T-cell (primary cell): ENCODE results near the gene IFT27. TPM values are rescaled to one million over a fixed set of nuclear protein-coding genes. Genes with fewer than 3 reads are reported as not detected.

Source experiments
- ATAC-seq, 4 experiments: fragments of 200-7000 bp in 3 of 4; fragments of 150-1000 bp in 1 of 4; cut with Tn5 transposase; replicated peaks in 1 of 4; 1 replicate in 3 of 4; 2 replicates in 1 of 4; pipeline ENCODE4 v1.10.0; 2021; ENCODE audit warnings: moderate library complexity in 3 of 4, mild to moderate bottlenecking in 2 of 4, moderate number of reproducible peaks in 1 of 4
- CTCF ChIA-PET, 2 donors: fragments of 300-600 bp; sonication (Branson Sonifier 250); formaldehyde crosslinking; loops; one replicate each; lab custom pipeline; 2022; ENCODE audit warnings: antibody characterized with exemption in 2 of 2; lab: Charles Lee
- POLR2A ChIA-PET, 2 donors: fragments of 300-600 bp; sonication (Branson Sonifier 250); formaldehyde crosslinking; loops; one replicate each; lab custom pipeline; 2022; ENCODE audit warnings: antibody characterized with exemption in 2 of 2; lab: Charles Lee
- DNase-seq, 35 experiments: peaks; one replicate each; pipeline versions ENCODE4 v3.0.0 to v3.0.0-alpha.2; 2013 to 2023
- H3K27ac ChIP-seq: one replicate; pipeline ENCODE4 v1.5.1; 2013; ENCODE audit warnings: low read length
- H3K27me3 ChIP-seq, 2 experiments: replicated peaks in 1 of 2; 1 replicate in 1 of 2; 2 replicates in 1 of 2; pipeline versions ENCODE4 v1.6.1 to v1.7.0; 2013; ENCODE audit warnings: low read length in 1 of 2, mixed read lengths in 1 of 2; ENCODE audit not compliant: control insufficient read depth in 2 of 2, insufficient read depth in 2 of 2; ENCODE audit errors: extremely low read depth in 1 of 2
- H3K36me3 ChIP-seq, 2 donors: 1 replicate in 1 of 2; 2 replicates in 1 of 2; pipeline versions ENCODE4 v1.6.1 to v1.7.0; 2013; ENCODE audit warnings: low read length in 1 of 2; ENCODE audit not compliant: control insufficient read depth in 2 of 2, insufficient read depth in 1 of 2; ENCODE audit errors: extremely low read depth in 1 of 2
- H3K4me1 ChIP-seq, 2 experiments: 1 replicate in 1 of 2; 2 replicates in 1 of 2; pipeline versions ENCODE4 v1.6.1 to v1.7.0; 2013; ENCODE audit warnings: low read length in 2 of 2, mixed read lengths in 1 of 2; ENCODE audit not compliant: insufficient read depth in 2 of 2, control insufficient read depth in 1 of 2; ENCODE audit errors: extremely low read depth in 1 of 2
- H3K4me3 ChIP-seq, 2 donors: 1 replicate in 1 of 2; 2 replicates in 1 of 2; pipeline versions ENCODE4 v1.5.1 to v1.7.0; 2013; ENCODE audit warnings: mild to moderate bottlenecking in 2 of 2, low read length in 1 of 2, moderate library complexity in 1 of 2; ENCODE audit not compliant: control insufficient read depth in 1 of 2; ENCODE audit errors: extremely low read depth in 1 of 2
- H3K9me3 ChIP-seq: 2 replicates; pipeline ENCODE4 v1.7.0; 2013
- H3K27ac Mint-ChIP-seq, 2 donors: one replicate each; pipeline ENCODE4 v1.8.0; 2020 to 2021; ENCODE audit warnings: mild to moderate bottlenecking in 2 of 2, mixed read lengths in 2 of 2
- H3K27me3 Mint-ChIP-seq, 2 donors: one replicate each; pipeline ENCODE4 v1.8.0; 2021 to 2022; ENCODE audit warnings: mixed read lengths in 2 of 2
- H3K36me3 Mint-ChIP-seq: one replicate; pipeline ENCODE4 v1.8.0; 2021; ENCODE audit warnings: mixed read lengths
- H3K4me1 Mint-ChIP-seq, 3 donors: one replicate each; pipeline ENCODE4 v1.8.0; 2020 to 2022; ENCODE audit warnings: mixed read lengths in 3 of 3, mild to moderate bottlenecking in 1 of 3
- H3K4me3 Mint-ChIP-seq, 3 donors: one replicate each; pipeline ENCODE4 v1.8.0; 2020 to 2022; ENCODE audit warnings: mild to moderate bottlenecking in 3 of 3, mixed read lengths in 3 of 3, moderate library complexity in 3 of 3
- H3K9me3 Mint-ChIP-seq, 3 donors: one replicate each; pipeline ENCODE4 v1.8.0; 2020 to 2022; ENCODE audit warnings: mixed read lengths in 3 of 3
- WGBS: methylation state at CpG from one replicate; pipeline ENCODE4 v1.1.5; 2013; ENCODE audit warnings: missing lambda C conversion rate; ENCODE audit not compliant: insufficient coverage; 5-methylcytosine and 5-hydroxymethylcytosine counted together
- total RNA-seq, 35 experiments: library from RNA in 6 of 35; stranded (reverse) in 6 of 35; fragments of 120-200 nt in 1 of 35; gene quantifications; one replicate each; pipeline versions ENCODE4 v1.2.1 to v1.2.4 and lab custom pipeline; 2013 to 2026

Gene IFT27
- total RNA-seq, 5 donors from 2014 or later (not counting 1 experiment from before 2014, with no cell fraction given) = 19.1 to 34.5 (median 32.0) TPM

DNA sequence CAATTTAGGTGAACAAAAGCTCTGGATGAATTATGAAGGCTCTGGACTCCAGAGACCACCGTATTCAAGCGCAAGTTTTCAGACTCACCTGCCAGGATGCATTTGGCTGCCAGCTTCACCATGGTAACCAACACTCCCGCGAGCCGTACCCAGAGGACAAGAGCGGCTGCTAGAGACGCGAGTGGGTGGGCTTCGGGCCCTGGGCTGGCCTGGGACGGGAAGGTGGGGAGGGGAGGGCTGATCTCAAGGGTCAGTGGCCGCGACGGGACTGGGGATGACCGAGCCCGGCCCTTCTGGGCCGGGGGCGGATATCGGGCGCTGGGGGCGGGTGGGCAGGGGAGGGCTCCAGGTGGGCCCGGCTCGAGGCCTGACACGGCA is 344 bp downstream of the IFT27 start:
- peak overlapping the region; percentile 79 for H3K27ac ChIP-seq
- Mint-ChIP-seq H3K36me3 (peaks cover 10% of the 10 kb centered on the region), H3K4me1 (peaks cover 26 to 32% (median 27%) of the 10 kb centered on the region in 3 donors), H3K27ac (peak overlapping the region; percentile 83 to 92), H3K4me3 (peak overlapping the region; percentile 87 to 92 (median 90)), H3K27me3 (no peaks in the 10 kb centered on the region), H3K9me3 (no peaks in the 10 kb centered on the region)
- ChIA-PET CTCF (interaction anchor here in 1 of 2 donors (0.5 to 1.8 kb wide), 16 partner anchors 11 to 541 kb away, joined by 3 to 24 read pairs (median 5); partner anchors contain the start of genes APOL2 and IL2RB), POLR2A (interaction anchor here in 1 of 2 donors (0.6 to 1.4 kb wide), 3 partner anchors 246 to 1708 kb away, joined by 3 to 4 read pairs (median 3); partner anchors contain the start of gene EIF3D)
- DNase-seq (peak in 32 of 35 experiments; percentile 6 to 62 (median 36)), ATAC-seq (peak in 3 of 4 experiments; percentile 1 to 10 (median 5))
- peaks cover 14 to 16% of the 10 kb centered on the region in 2 experiments for H3K4me1 ChIP-seq
- H3K36me3 ChIP-seq = peaks cover 3 to 5% of the 10 kb centered on the region in 2 donors
- peaks cover 0 to 5% of the 10 kb centered on the region in 2 experiments for H3K27me3 ChIP-seq
- 1% methylated on average over 14 of the region's 23 CpGs for WGBS
- peak overlapping the region; percentile 67 for H3K4me3 ChIP-seq
- H3K9me3 ChIP-seq = no peaks in the 10 kb centered on the region

DNA sequence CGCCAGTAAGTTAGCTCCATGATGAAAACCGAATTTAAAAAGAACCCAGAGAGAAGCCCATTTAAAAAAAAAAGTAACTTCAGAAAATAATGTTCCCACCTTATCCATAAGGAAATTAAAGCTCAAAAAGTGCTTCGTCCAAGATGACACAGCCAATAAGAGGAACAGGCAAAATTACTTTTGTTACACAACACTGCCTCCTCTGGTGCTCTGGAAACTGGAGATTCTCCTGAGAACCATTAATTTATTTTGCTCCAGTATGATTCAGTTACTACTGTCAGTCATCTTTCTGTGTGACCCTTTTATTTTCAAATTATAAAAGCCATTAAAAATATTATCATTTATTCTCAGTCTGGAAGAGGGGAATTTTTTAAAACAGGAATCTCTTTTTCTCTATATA is 2.0 kb downstream of the IFT27 start:
- Mint-ChIP-seq H3K4me1 (peaks cover 26 to 32% (median 27%) of the 10 kb centered on the region in 3 donors), H3K4me3 (peak overlapping the region in 1 of 3 donors; percentile 10), H3K36me3 (peaks cover 10% of the 10 kb centered on the region), H3K27ac (no peak overlapping the region), H3K27me3 (no peaks in the 10 kb centered on the region), H3K9me3 (no peaks in the 10 kb centered on the region)
- 100% methylated on average over 2 of the region's 3 CpGs for WGBS
- Histone ChIP-seq H3K27me3 (peaks cover 0 to 6% of the 10 kb centered on the region in 2 experiments), H3K27ac (no peak overlapping the region), H3K9me3 (no peaks in the 10 kb centered on the region), H3K36me3 (peaks cover 3 to 6% of the 10 kb centered on the region in 2 donors), H3K4me1 (peaks cover 14 to 16% of the 10 kb centered on the region in 2 experiments), H3K4me3 (no peak overlapping the region)
- DNase-seq = peak in 1 of 35 experiments; percentile 32
- POLR2A ChIA-PET = interaction anchor here (0.5 to 0.9 kb wide), 3 partner anchors 11 to 249 kb away, joined by 5 to 8 read pairs (median 6); no protein-coding TSS in a partner anchor
- ATAC-seq = no peak
- CTCF ChIA-PET = interaction anchor here (0.6 to 1.1 kb wide), 6 partner anchors 8 to 468 kb away, joined by 3 to 4 read pairs (median 4); partner anchors contain the start of gene NCF4 (in 1 of the 2)

DNA sequence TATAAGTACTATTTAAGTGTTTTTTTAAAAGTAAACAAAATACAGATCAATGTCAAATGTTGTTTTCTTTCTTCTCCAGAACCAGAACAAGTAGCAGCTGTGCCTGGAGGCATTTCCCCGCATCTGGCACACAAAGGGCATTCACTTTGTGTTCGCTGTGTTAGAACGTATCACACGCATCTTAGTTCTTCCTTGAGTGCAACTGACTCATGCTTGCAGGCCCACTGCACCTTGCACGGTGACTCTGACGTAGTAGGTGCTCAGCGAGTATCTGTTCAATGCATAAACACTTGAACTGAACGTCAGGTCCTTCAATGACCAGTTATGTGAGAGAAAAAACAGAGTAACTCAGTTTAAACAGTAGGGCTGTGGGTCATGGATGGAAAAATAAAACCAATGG is 3.5 kb downstream of the IFT27 start:
- CTCF ChIA-PET = no interaction called here

DNA sequence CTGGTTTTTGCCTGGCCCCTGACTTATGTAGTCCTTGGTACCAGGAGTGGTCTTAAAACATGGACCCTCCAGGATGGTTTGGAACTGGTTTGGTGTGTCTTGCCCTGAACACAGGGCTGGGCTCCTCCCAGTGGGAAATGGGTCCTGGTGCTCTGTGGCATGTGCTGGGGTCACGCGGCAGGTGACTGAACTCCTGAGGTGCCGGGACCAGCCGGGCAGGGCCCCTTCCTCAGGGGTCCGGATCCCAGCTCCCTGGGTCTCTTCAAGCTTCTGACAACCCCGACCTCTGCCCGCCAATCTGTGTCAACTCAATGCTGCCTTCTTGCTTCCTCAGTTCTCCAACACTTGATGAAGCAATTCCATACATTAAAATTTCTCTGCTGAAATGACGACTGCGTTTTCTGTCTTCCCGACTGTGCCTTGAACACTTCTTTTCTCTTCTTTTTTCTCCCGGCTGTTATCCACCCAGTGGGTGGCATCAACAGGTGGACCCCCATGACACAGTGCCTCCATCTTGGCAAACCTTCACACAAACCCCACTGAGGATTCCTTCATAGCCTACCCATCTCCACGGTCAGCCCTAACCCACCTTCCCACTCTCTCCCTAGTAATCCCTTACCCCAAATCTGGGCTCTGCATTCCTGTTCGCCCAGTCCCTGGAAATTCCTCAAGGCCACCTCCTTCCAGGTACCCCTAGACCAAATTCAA is 4.4 kb downstream of the IFT27 start:
- H3K36me3 Mint-ChIP-seq = peaks cover 17% of the 10 kb centered on the region
- Histone ChIP-seq H3K4me3 (no peak overlapping the region), H3K9me3 (no peaks in the 10 kb centered on the region), H3K4me1 (peaks cover 5 to 9% of the 10 kb centered on the region in 2 experiments), H3K36me3 (peaks cover 11 to 13% of the 10 kb centered on the region in 2 donors), H3K27me3 (peaks cover 0 to 6% of the 10 kb centered on the region in 2 experiments), H3K27ac (no peak overlapping the region)
- ChIA-PET CTCF (interaction anchor here in 1 of 2 donors (0.8 kb wide), 1 partner anchor 10 kb away, joined by 3 read pairs; no protein-coding TSS in a partner anchor), POLR2A (interaction anchor here in 1 of 2 donors (0.8 kb wide), 1 partner anchor 453 kb away, joined by 3 read pairs; no protein-coding TSS in a partner anchor)
- no peak overlapping the region for H3K27ac Mint-ChIP-seq
- H3K4me3 Mint-ChIP-seq = no peak overlapping the region
- ATAC-seq (no peak), DNase-seq (no peak)
- WGBS = 95% methylated on average over 13 of the region's 13 CpGs
- H3K4me1 Mint-ChIP-seq = peaks cover 14 to 21% (median 15%) of the 10 kb centered on the region in 3 donors
- no peaks in the 10 kb centered on the region for H3K27me3 Mint-ChIP-seq
- no peaks in the 10 kb centered on the region for H3K9me3 Mint-ChIP-seq

More for the DNA sequence above, 3.5 kb downstream of the IFT27 start:
- no peak for DNase-seq
- Mint-ChIP-seq H3K4me1 (peaks cover 23 to 27% (median 24%) of the 10 kb centered on the region in 3 donors), H3K36me3 (peaks cover 10% of the 10 kb centered on the region), H3K9me3 (no peaks in the 10 kb centered on the region), H3K27ac (no peak overlapping the region), H3K4me3 (no peak overlapping the region), H3K27me3 (no peaks in the 10 kb centered on the region)
- no peak overlapping the region for H3K27ac ChIP-seq
- POLR2A ChIA-PET = no interaction called here
- no peak for ATAC-seq
- 96% methylated on average over 8 of the region's 8 CpGs for WGBS
- peaks cover 14 to 16% of the 10 kb centered on the region in 2 experiments for H3K4me1 ChIP-seq
- H3K36me3 ChIP-seq = peaks cover 5 to 7% of the 10 kb centered on the region in 2 donors
- H3K27me3 ChIP-seq = peaks cover 0 to 6% of the 10 kb centered on the region in 2 experiments
- H3K4me3 ChIP-seq = no peak overlapping the region
- no peaks in the 10 kb centered on the region for H3K9me3 ChIP-seq

DNA sequence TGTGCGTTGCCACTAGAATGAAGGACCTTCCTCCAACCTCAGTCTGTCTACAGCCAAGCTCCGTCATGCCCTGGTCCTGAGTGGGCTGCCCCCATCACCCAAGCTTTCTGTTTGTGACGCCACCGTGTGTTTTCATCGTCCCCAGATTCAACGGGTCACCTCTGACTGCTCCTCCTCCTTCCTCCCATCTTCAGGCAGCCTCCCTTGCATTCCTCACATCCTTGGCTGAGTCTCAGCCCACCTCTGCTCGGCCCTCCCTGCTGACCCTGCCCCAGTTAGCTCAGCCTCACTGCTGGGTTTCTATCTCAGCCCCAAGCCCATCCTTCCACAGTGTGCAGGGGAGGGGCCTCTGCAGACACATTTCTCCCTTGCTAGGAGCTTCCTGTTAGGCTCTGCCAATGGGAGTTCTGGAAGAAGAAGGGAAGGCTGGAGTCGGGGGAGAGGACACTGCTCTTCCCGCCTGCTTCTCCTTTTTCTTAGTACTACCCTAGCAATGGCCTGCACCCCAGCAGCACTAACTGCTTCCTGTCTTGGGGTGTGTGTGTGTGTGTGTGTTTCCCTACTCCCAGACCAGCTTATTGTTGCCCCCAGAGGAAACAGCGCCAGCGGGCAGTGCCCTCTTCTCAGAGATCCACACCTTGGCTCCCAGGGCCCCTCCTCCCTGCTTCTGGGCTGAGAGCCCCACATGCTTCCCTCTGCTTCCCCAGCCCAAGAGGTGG is 5.2 kb downstream of the IFT27 start:
- peaks cover 0 to 6% of the 10 kb centered on the region in 2 experiments for H3K27me3 ChIP-seq
- H3K4me3 Mint-ChIP-seq = no peak overlapping the region
- peaks cover 13 to 15% of the 10 kb centered on the region in 2 donors for H3K36me3 ChIP-seq
- DNase-seq = no peak
- CTCF ChIA-PET = interaction anchor here in 1 of 2 donors (0.8 kb wide), 1 partner anchor 14 kb away, joined by 4 read pairs; no protein-coding TSS in a partner anchor
- peaks cover 11 to 17% (median 12%) of the 10 kb centered on the region in 3 donors for H3K4me1 Mint-ChIP-seq
- 75% methylated on average over 9 of the region's 11 CpGs for WGBS
- peaks cover 5 to 7% of the 10 kb centered on the region in 2 experiments for H3K4me1 ChIP-seq
- H3K27ac Mint-ChIP-seq = no peak overlapping the region
- no peak overlapping the region for H3K4me3 ChIP-seq
- peaks cover 20% of the 10 kb centered on the region for H3K36me3 Mint-ChIP-seq
- H3K27ac ChIP-seq = no peak overlapping the region
- no peaks in the 10 kb centered on the region for H3K9me3 Mint-ChIP-seq
- no peaks in the 10 kb centered on the region for H3K9me3 ChIP-seq
- H3K27me3 Mint-ChIP-seq = no peaks in the 10 kb centered on the region
- no peak for ATAC-seq
- POLR2A ChIA-PET = interaction anchor here in 1 of 2 donors (0.8 kb wide), 1 partner anchor 454 kb away, joined by 3 read pairs; no protein-coding TSS in a partner anchor
